Measurements from ENCODE around the gene PRG3.

GRCh38 chr11:57373146-57373545 lies 7.8 kb downstream of the PRG3 start:
- TF ChIP-seq, protein P1, sequence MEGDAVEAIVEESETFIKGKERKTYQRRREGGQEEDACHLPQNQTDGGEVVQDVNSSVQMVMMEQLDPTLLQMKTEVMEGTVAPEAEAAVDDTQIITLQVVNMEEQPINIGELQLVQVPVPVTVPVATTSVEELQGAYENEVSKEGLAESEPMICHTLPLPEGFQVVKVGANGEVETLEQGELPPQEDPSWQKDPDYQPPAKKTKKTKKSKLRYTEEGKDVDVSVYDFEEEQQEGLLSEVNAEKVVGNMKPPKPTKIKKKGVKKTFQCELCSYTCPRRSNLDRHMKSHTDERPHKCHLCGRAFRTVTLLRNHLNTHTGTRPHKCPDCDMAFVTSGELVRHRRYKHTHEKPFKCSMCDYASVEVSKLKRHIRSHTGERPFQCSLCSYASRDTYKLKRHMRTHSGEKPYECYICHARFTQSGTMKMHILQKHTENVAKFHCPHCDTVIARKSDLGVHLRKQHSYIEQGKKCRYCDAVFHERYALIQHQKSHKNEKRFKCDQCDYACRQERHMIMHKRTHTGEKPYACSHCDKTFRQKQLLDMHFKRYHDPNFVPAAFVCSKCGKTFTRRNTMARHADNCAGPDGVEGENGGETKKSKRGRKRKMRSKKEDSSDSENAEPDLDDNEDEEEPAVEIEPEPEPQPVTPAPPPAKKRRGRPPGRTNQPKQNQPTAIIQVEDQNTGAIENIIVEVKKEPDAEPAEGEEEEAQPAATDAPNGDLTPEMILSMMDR (conservative IDR thresholded peaks at IDR 0.05; ENCODE audit: low read depth, low read length) = no peak
- TF ChIP-seq EZH2 (IDR thresholded peaks at IDR 0.05; ENCODE audit: low read length, unreplicated experiment) = no peak
